HG03139 (cell line): ENCODE measurements around the gene APOBEC3F.

Experiments used
- ATAC-seq: cut with Tn5 transposase; IDR thresholded peaks from one replicate; pipeline ENCODE4 v1.9.1; 2021; ENCODE audit not compliant: unreplicated experiment

APOBEC3F gene

GRCh38 chr22:39090426-39091064 lies 49.9 kb downstream of the APOBEC3F start:
- no peak for ATAC-seq

DNA sequence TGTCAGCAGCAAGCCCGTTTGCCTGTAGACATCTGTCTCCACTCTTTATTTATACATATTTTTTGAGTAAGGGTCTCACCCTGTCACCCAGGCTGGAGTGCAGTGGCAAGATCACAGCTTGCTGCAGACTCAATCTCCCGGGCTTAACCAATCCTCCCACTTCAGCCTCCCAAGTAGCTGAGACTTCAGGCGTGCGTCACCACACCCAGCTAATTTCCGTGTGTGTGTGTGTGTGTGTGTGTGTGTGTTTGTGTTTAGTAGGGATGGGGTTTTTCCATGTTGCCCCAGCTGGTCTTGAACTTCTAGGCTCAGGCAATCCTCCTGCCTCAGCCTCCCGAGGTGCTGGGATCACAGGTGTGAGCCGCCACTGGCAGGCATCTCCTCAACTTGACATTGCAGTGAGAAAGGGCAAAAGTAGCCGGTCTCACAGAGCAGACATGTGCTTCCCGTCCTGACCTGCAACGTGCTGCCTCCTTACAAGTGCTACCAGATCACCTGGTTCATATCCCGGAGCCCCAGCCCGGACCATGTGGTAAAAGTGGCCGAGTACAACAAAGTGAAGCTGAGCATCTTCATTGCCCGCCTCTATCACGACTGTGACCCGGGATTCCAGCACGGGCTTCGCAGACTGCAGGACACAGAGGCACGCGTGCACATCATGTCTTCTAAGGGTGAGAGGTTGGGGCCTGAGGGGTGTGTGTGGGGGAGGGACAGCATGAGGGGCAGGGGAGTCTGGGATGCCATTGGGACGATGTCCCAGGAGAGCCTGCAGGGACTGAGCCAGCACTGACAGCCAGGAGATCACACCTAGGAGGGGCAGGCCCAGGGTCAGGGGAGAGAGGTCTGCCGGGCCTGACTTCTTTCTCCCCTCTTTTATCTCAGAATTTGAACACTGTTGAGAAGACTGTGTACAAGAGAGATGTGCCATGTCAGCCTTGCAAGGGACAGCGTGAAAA lies 50.7 kb downstream of the APOBEC3F start:
- no peak for ATAC-seq

- no peak for ATAC-seq
Observed at GRCh38 chr22:39092111-39092862, 51.6 kb downstream of the APOBEC3F start.

DNA sequence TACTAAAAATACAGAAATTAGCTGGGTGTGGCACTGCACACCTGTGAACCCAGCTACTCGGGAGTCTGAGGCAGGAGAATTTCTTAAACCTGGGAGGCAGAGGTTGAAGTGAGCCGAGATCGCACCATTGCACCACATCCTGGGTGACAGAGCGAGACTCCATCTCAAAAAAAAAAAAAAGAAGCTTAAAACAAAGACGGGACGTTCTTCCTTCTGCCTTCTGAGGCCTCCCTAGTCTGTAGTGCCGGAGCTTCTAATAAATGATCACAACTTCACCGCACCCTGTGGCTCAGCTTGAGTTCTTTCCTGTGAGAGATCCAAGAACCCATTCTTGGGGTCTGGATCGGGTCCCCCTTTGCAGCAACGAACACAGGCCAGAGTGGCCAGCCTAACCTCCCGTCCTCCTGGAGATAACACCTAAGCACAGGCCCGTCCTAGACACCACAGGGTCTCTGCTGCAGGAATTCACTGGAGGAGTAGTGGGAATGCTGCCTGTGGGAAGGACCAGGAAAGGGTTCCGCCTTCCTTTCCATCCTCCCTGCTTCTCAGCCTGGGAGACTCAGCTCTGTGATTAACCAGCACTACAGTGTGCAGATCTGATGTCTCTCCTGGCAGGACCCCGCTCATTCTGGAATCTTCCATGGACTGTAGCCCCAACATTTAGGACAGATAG lies 54.2 kb downstream of the APOBEC3F start:
- no peak for ATAC-seq

GRCh38 chr22:39095971-39096370 lies 55.3 kb downstream of the APOBEC3F start:
- ATAC-seq, result no peak

GRCh38 chr22:39097098-39098020 lies 56.7 kb downstream of the APOBEC3F start, which contains the start of gene APOBEC3H:
Gene APOBEC3H, plus strand, starts transcription at chr22:39097244. Its CDS starts 3,035 bp downstream, at chr22:39100279.
- no peak for ATAC-seq

- ATAC-seq, result no peak
Observed at GRCh38 chr22:39098026-39098425, 57.4 kb downstream of the APOBEC3F start.

- ATAC-seq, result no peak
Observed at GRCh38 chr22:39098576-39098975, 57.9 kb downstream of the APOBEC3F start.

DNA sequence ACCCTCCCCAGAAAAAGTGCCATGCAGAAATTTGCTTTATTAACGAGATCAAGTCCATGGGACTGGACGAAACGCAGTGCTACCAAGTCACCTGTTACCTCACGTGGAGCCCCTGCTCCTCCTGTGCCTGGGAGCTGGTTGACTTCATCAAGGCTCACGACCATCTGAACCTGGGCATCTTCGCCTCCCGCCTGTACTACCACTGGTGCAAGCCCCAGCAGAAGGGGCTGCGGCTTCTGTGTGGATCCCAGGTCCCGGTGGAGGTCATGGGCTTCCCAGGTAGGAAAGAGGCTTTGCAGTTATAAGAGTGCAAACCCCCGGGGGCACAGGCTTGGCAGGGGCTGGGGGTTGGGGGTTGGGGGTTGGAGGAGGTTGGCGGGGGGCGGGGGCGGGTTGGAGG lies 60.6 kb downstream of the APOBEC3F start:
- no peak for ATAC-seq

- no peak for ATAC-seq
Observed at GRCh38 chr22:39103431-39103830, 62.8 kb downstream of the APOBEC3F start.
